Testis (tissue), 2 donors: ENCODE data around the gene F2.

ENCODE experiments used
- POLR2A ChIP-seq: fragments of 450-650 bp; IDR thresholded peaks from one replicate; pipeline ENCODE4 v1.6.1; 2017; ENCODE audit warnings: antibody characterized with exemption, mild to moderate bottlenecking, moderate library complexity
- TF ChIP-seq, protein P1 (sequence below), 3 experiments: fragments of 450-650 bp in 2 of 3; fragments of 200-600 bp in 1 of 3; sonication (generic) in 1 of 3; IDR thresholded peaks; one replicate each; pipeline ENCODE4 v1.5.1; 2016 to 2019; ENCODE audit warnings: antibody characterized with exemption in 3 of 3, mild to moderate bottlenecking in 2 of 3, moderate library complexity in 1 of 3

GRCh38 chr11:46726206-46726862 is 7.3 kb downstream of the F2 start:
- TF ChIP-seq, protein P1, sequence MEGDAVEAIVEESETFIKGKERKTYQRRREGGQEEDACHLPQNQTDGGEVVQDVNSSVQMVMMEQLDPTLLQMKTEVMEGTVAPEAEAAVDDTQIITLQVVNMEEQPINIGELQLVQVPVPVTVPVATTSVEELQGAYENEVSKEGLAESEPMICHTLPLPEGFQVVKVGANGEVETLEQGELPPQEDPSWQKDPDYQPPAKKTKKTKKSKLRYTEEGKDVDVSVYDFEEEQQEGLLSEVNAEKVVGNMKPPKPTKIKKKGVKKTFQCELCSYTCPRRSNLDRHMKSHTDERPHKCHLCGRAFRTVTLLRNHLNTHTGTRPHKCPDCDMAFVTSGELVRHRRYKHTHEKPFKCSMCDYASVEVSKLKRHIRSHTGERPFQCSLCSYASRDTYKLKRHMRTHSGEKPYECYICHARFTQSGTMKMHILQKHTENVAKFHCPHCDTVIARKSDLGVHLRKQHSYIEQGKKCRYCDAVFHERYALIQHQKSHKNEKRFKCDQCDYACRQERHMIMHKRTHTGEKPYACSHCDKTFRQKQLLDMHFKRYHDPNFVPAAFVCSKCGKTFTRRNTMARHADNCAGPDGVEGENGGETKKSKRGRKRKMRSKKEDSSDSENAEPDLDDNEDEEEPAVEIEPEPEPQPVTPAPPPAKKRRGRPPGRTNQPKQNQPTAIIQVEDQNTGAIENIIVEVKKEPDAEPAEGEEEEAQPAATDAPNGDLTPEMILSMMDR (IDR thresholded peaks at IDR 0.05), result no peak
- TF ChIP-seq POLR2A, result no peak
